Head of caudate nucleus (tissue), 42 donors: ENCODE data around the gene IFITM5.
A peak's percentile ranks its signal among the peaks of the same experiment; 100 is the strongest.
"Not testable (repeated sequence)": the region's sequence is repeated elsewhere in the genome, so short reads cannot be mapped to it uniquely, and the experiment has no call there.

Source experiments
- DNase-seq, 42 donors: peaks; one replicate each; pipeline versions ENCODE4 v3.0.0 to v3.0.0-alpha.2; 2020 to 2021; ENCODE audit warnings: mixed read lengths in 7 of 42
- intact Hi-C: fragments of 100-400 bp; cut with DNase I; formaldehyde crosslinking; loops from one replicate; pipeline ENCODE4 v1.15.0; 2022

The IFITM5 gene

DNA sequence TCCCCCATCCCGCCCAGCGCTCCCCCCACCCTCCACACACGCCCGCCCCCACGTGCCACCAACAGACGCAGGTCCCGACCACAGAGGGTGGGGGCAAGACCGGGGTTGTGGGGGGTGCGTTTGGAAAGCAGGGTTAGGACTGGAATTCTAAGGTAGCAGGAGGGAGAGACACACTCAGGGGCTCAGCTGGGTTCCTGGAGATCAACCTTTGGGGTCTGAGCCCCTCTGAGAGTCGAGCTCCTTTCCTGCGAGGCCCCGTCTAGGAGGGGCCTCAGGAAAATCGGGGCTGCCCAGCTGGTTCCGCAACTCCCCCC, 10.0 kb downstream of the IFITM5 start:
- intact Hi-C loops, result no loop called here
- DNase-seq, result no peak

- intact Hi-C loops, result no loop called here
- DNase-seq, result peak in 20 of 42 donors; percentile 0 to 61 (median 35)
Observed at GRCh38 chr11:288478-289397, 10.6 kb downstream of the IFITM5 start, which contains the start of gene PGGHG. Gene PGGHG, plus strand, starts transcription at chr11:289126. Its CDS starts 691 bp downstream, at chr11:289817.

GRCh38 chr11:287821-288477, 11.4 kb downstream of the IFITM5 start:
- intact Hi-C loops, result no loop called here
- DNase-seq, result peak in 5 of 42 donors; percentile 1 to 26 (median 13)

DNA sequence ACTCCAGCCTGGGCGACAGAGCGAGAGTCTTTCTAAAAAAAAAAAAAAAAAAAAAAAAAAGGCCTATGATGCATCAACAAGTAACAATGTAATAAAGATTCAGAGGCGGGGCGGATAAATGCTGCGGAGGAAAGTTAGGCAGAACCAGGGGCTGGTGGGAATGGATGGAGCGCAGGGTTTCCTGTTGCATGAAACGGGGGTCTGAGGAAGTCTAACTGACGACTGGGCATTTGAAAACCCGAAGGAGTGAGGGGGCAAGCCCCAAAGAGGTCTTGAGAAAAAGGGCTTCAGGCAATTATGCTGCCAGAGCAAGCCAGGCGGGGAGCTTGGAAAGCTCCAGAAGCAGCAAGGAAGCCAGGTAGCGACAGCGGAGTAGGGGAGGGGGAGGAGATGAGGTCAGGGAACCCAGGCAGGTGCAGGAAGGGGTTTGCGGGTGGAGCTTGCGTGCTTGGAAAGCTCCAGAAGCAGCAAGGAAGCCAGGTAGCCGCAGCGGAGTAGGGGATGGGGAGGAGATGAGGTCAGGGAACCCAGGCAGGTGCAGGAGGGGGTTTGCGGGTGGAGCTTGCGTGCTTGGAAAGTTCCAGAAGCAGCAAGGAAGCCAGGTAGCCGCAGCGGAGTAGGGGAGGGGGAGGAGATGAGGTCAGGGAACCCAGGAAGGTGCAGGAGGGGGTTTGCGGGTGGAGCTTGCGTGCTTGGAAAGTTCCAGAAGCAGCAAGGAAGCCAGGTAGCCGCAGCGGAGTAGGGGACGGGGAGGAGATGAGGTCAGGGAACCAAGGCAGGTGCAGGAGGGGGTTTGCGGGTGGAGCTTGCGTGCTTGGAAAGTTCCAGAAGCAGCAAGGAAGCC, 12.1 kb downstream of the IFITM5 start:
- intact Hi-C loops, result not testable (repeated sequence)
- peak in 5 of 42 donors; percentile 1 to 28 (median 9) for DNase-seq

DNA sequence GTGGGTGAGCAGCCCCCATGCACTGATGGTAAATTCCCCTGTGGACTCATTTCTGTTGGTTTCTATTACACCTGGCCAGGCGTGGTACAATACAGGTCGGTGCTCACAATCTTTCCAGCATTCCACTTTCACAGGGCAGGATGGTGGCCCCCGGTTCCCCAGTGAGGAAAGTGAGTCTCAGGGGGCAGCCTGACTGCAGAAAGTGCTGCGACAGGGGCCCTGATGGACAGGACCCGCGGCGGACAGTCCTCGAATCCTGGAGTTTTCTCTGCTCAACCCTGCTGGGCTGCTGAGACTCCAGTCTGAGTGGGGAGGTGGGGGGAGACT, 13.5 kb downstream of the IFITM5 start:
- intact Hi-C loops, result no loop called here
- DNase-seq, result peak in 3 of 42 donors; percentile 2 to 20 (median 13)

DNA sequence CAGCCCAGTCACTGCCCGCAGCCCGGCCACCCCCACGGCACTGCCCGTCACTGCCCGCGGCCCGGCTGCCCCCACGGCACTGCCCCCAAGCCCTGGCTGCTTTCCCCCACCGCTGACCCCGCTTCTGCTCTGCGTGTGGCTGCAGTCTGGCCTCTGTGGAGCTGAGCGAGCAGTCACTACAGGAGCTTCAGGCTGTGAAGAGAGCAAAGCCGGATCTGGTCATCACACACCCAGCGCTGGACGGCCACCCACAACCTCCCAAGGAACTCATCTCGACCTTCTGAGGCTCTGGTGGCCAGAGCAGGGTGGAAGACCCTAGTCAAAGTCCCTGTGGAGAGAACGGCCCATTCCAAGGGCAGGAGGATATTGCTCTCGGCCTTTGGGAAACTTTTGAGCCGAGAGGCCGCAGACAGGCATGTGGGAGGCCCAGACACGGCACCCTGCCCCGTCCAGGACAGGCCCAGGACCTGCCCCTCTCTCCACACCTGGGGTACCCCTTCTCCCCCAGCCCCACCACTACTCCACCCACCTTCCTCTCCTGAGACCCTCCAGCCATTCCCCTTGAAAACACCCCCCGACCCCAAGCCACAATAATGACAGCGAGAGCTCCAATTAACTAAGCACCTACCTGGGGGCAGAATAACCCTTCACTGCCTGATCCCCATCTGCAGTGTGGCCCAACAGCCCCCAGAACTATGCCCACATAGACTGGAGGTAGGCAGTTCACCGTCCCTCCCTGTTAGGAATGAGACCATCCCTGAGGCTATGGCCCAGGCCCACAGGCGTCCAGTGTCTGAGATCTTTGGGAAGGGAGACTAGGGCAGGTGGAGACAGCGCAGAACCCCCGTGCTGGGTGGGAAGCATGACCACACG, 14.1 kb downstream of the IFITM5 start:
- peak in 8 of 42 donors; percentile 1 to 30 (median 7) for DNase-seq
- intact Hi-C loops, result no loop called here

- DNase-seq, result peak in 8 of 42 donors; percentile 1 to 33 (median 10)
- intact Hi-C loops, result no loop called here
Observed at GRCh38 chr11:284105-285020, 15.0 kb downstream of the IFITM5 start.

DNA sequence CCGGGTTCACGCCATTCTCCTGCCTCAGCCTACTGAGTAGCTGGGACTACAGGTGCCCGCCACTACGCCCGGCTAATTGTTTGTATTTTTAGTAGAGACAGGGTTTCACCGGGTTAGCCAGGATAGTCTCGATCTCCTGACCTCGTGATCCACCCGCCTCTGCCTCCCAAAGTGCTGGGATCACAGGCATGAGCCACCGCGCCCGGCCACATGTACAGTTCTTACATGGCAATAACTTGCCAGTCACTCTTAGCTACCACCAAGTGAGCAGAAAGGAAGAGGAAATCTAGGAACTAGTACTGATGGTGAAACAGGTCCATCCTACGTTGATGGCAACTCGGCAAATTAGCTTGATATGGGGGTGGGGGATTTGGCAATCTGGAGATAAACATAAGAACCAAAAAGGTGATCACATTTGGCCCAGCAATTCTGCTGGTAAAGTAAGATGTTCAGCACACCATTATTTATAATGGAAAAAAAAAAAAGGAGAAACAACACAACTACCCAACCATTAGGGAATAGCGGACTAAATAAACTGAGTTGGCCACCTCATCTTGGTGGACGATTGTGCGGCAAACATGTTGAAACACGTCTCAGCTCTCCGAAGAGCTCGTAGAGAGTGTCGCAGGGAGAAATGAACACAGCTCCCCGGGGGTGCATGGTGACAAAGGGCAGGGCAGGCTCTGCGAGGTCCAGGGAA, 15.8 kb downstream of the IFITM5 start:
- peak in 3 of 42 donors; percentile 0 to 14 (median 11) for DNase-seq
- intact Hi-C loops, result no loop called here

GRCh38 chr11:282630-283360, 16.5 kb downstream of the IFITM5 start:
- peak in 6 of 42 donors; percentile 2 to 22 (median 2) for DNase-seq
- intact Hi-C loops, result no loop called here

DNA sequence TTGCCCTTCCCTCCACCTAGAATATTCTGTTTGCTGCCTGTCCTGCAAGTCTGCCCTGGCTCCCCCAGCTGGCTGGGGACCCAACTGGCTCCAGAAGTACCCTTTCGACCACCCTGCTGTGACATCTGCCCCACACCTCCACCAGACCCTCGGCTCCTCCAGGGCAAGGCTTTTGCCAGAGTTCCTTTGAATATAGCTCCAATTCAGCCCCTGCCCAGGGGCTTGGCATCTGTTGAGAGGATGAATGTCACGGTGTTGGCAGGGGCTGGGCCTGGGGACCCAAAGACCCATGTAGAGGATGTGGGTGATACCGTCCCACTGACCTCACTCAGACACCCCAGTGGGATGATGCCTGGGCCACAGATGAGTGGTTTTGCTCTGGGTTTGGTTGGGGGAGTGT, 17.2 kb downstream of the IFITM5 start:
- peak in 5 of 42 donors; percentile 3 to 17 (median 5) for DNase-seq

DNA sequence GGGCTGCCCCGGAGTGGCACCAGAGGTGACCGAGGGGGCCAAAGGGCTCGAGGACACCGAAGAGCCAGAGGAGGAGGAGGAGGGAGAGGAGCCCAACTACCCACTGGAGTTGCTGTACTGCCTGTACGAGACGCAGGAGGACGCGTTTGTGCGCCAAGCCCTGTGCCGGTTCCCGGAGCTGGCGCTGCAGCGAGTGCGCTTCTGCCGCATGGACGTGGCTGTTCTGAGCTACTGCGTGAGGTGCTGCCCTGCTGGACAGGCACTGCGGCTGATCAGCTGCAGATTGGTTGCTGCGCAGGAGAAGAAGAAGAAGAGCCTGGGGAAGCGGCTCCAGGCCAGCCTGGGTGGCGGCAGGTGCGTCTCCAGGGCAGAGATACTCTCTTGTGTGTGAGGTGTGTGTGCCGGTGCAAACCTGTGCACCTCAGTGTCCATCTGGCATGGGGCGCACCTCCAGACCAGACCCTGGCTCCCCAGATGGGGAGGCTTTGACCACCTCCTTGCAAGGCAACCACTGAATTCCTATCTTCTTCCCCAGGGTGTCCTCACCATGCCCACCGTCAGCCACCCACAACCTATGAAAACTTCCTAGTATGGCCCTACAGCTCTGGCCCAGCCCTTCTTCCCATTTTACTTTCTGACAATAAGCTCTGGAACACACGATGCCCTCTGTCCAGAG, 17.7 kb downstream of the IFITM5 start:
- peak in 6 of 42 donors; percentile 1 to 29 (median 6) for DNase-seq
- intact Hi-C loops, result no loop called here

More for the DNA sequence above, 17.2 kb downstream of the IFITM5 start:
- intact Hi-C loops, result no loop called here

- DNase-seq, result peak in 7 of 42 donors; percentile 5 to 41 (median 13)
- intact Hi-C loops, result no loop called here
Observed at GRCh38 chr11:280706-281485, 18.4 kb downstream of the IFITM5 start.

GRCh38 chr11:279966-280705, 19.2 kb downstream of the IFITM5 start:
- DNase-seq, result peak in 7 of 42 donors; percentile 3 to 41 (median 11)
- intact Hi-C loops, result no loop called here
